Stimulated activated CD4-positive, alpha-beta T cell treated with anti-CD3 and anti-CD28 coated beads, Interleukin-2, amount 100 ng/mL, for 24 hours (primary cell): Measurements from ENCODE around the gene RSPH1.

Source experiments
- DNase-seq, 2 donors: peaks; one replicate each; pipeline ENCODE4 v3.0.0-alpha.2; 2020

RSPH1 gene

DNA sequence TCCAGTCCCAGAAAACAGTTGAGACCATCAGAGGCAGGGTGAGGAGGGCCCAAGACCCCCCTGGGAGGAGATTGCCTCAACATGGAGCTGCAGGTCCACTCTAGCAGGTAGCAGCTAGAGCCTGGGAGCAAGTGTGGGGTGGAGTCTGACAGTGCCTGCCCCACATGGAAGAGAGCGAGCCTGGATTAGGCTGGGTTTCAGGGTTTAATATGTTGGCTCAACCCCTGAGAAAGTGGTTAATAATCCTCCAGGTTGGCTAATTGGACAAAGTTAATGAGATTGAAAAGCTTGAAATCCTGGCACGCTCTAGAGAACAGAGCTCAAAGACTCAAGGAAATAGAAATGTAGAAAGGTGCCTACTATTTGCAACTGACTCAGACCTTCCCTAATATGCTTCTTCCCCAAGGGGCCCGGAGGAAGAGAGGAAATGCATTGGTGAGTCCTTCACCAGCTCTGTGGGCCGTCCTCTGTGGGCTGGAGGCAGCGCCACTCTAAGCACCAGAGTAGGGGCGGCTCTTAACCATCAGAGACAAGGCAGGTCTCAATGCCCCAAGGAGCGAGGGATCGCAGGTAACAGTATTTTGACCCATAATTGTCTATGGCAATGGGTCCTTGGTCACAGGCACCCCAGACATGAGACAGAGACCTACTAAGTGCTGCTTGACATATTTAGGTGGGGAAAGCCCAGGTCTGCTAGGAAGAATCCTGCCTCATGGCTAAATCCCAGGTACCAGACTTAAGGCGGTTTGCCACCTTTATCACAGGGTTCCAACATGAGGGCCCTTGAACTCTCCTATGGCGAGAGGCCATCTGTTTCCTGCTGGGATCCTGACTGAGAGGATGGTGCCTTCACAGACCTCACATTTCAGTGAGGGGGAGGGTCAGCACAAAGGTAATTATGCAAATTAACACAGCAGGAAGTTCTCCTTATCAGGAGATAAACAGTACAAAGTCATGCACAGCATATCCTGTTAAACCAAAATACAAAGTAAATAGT, 33.8 kb downstream of the RSPH1 start:
- DNase-seq, result no peak

DNA sequence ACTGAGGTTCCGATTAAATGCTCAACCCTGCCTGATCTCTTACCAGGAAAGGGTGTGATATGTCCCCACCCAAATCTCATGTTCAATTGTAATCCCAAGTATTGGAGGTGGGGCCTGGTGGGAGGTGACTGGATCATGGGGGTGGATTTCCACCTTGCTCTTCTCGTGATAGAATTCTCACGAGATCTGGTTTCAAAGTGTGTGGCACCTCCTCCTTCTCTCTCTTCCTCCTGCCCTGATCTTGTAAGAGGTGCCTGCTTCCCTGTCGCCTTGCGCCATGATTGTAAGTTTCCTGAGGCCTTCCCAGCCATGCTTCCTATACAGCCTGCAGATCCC, 34.9 kb downstream of the RSPH1 start:
- no peak for DNase-seq

DNA sequence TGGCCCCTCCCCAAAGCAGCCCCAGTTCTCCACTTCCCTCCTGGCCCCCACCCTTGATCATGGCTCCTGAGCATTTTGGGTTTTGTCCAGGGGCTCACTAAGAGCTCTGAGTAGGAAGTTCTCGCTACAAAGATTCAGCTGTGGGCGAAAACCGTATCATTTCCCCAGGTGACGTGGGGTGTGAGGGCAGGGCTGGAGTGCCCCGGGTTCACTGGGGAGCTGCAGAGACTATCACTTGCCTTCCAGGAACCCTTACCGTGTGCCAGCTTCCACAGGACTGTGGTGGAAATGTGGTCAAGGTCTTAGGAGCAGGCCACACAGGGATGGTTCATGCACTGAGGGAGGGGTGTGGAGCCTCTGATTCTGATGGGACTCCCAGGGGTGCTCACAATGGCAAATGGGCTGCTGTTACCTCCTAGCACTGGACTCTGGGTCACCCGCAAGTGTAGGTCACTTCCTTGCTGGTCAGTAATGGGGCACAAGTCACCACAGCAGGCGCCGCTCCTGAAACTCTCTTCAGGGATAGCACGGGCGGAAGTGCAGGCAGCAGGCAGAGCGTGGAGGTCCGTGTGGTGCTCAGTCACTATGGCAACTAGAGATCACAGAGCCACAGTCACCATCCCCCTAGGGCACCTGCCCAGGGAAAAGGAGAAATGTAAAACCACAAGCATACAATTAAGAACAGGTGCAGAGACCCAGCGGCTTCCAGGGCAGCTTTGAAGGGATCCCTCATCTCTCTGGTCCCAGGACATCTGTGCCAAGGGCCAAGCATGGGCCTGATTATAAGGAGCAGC, 35.4 kb downstream of the RSPH1 start:
- peak; percentile 32 to 40 for DNase-seq

DNA sequence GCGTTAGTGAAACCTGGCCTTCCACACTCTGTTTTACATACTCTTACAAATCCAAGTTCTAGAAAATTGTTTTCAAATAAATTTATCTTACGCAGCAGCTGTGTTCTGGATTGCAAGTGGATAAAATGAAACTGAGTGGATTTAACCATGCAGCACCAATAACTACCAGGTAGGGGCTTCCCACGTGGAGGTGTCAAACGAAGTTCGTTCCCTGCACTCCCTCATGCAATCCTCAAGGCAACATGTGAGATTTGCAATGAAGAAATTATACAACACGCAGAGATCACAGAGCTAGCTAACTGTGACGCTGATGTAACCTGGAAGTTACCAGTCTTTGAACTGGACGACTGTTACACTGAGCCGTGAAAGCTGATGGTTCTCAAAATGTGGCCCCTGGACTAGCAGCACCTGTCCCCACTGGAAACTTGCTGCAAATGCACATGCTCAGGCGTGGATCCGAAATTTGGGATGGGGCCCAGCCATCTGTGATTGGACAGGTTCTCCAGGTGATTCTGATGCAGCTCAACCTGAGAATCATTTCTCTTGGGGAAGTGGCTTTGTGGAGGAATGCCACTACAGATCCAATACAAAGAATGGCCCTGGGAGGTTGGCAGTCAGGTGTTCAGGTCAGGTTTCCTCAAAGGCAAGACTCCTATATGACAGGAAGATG, 36.3 kb downstream of the RSPH1 start:
- no peak for DNase-seq

DNA sequence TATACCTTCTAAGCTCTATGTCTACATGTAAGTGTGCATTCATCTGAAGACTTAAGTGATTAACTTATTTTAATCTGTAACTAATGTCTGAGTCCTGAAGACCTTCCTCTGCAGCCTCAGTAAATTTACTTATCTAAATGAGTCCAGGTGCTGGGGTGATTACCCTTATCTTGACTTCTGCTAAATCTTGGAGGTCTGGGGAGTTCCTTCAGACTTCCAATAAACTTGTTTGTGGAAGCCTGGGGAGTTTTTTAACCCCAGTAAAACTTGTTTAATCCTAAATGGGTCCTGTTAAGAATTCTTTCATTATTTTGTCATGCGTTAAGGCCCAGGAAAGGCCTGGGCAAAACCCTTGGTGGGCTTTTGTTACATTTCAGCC, 37.0 kb downstream of the RSPH1 start:
- DNase-seq, result no peak

DNA sequence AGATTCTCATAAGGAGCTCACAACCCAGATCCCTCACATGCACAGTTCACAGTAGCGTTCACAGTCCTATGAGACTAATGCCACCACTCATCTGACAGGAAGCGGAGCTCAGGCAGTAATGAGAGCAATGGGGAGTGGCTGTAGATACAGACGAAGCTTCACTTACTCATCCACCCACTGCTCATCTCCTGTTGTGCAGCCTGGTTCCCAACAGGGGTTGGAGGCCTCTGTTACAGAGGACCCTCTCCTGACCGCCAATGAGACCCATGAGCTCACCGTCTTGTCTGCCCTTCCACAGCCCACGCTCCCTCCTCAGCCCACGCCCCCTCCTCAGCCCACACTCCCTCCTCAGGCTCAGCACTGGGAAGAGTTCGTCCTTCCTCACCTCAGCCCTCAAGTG, 39.6 kb downstream of the RSPH1 start:
- DNase-seq, result peak; percentile 49 to 54

DNA sequence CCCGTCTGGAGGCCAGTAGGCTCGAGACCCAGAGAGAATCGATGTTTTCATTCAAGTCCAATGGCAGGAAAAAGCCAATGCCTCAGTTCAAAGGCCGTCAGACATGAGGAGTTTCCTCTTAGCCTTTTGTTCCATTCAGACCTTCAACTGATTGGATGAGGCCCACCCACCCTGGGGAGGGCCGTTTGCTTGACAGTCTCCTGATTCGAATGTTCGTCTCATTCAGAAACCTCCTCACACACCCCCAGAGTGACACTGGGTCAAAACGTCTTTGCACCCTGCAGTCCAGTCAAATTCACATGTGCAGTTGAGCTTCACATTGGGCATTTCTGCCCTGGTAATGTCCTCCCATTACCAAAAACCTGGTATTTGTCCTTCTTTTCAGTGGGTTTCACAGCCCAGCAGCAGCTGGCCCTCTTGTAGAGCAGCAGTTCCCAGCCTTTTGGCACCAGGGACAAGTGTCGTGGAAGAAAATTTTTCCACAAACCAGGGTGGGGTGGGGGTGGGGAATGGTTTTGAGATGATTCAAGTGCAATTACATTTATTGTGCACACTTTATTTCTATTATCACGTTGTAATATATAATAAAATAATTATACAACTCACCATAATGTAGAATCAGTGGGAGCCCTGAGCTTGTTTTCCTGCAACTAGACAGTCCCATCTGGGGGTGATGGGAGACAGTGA, 40.1 kb downstream of the RSPH1 start:
- no peak for DNase-seq

DNA sequence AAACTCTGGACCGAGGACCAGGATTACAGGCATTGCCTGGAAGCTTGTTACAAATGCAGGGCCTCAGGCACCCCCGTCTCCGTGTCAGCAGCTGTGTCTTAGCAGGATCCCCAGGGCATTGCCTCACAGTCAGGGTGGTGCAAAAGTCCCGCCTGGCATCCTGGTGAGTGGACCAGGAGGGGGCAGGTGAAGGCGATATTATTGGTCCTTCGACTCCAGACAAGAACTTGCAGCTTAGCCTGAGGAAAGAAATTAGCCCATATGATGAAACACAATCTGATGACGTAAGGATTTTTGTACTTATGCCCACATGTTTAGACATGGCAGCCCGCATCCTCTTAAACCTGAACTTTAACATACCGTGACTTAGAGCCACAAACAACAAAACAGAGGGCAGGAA, 40.8 kb downstream of the RSPH1 start:
- DNase-seq, result no peak

DNA sequence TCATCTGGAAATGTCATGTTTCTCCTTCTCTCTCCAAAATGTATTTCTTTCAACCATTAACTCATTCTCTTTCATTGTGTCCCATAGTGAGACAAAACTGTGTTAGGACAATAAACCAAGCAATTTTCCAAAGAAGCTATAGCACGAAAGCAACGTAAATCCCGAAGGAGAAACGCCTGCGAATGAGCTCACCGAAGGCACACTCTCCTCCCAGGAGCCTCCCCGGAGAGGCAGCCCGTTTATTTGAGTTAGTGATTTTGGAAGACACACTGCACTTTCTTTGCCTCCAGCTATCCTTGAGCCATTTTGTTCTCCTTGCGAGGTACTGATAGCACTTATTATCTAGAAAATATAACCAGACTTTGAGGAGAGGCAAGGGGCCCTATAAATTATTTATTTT, 41.2 kb downstream of the RSPH1 start:
- no peak for DNase-seq

DNA sequence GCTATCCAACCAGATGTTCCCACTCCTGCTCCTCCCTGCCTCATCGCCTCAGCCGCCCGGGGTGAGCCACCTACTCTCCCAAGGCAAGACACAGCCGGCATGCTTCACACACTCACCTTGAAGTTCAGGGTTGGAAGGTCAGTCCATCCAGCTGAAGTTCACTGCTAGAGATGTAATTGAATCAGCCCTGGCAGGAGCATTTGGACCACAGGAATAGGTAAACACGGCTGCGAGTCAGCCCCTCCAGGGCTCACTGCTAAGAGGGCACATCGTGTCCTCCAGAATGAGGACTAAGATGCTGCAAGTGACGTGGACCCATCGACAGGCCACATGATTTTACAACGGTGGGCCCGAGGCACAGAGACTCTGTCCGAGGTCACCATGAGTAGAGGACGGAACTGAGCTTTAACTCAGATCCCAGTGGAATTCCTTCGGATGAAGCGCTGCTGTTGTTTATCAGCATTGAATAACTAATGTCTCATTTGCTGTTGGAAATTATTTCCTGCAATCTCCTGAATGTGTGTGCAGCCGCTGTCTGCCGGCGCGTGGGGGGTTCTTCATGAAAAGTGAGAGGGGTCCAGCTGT, 41.9 kb downstream of the RSPH1 start:
- no peak for DNase-seq

DNA sequence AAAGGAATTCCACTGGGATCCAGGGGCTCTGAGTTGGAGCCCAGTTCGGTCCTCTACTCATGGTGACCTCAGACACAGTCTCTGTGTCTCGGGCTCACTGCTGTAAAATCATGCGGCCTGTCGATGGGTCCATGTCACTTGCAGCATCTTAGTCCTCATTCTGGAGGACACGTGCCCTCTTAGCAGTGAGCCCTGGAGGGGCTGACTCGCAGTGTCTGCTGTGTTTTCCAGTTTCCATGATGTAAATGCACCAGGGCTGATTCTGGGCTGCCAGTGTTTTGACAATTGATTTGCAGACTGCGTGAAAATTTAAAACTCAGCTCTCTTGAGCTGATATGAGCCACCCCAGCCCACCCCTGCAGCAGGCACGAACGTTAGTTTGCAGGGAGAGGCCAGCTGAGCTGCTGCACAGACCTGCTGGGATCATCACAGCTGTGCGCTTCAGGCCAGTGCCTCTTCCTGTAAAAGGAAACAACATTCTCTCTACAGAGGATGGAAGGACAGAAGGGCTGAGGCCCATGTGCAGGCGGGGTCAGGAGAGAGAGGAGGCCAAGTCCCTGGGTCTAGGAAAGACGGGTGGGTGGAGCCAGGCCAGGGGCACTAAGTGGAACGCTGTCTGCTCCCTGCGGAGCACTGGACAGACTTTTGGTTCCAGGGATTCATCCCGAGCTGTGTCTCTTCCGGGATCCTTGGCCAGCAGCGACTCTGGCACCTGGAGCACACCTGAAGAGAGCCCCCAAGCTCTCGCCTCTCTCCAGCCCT, 42.6 kb downstream of the RSPH1 start:
- no peak for DNase-seq

DNA sequence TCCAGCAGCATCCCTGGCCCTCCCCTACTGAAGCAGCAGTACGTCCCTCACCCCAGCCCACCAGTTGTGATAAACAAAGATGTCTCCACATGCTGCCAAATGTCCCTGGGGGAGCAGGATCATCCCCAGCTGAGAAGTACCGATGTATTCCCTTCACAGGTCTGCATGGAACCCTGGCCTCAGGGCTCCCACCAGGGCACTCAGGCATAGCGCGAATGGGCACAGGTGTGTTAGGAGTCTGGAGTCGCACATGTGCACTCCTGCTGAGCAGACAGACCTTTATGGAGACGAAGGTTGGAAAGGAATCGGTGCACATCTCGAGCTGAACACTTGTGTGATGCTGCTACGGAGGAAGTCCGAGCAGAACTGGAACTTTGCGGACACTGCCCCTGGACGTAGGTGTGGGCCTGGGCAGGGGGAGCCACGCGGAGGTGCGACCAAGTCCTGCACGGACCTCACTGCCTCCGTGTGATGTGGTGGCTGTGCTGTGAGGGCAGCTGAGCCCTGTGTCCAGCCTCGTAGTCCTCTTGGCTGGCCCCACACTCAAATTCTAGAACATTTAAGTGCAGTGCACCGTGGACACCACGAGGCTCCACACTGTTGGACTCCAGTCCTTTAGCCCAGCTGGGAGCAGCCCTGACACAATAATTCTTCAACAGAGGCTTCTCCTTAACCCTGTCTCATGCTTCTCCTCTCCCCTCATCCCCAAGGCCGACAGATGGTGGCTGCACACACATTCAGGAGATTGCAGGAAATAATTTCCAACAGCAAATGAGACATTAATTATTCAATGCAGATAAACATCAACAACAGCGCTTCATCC, 43.4 kb downstream of the RSPH1 start:
- no peak for DNase-seq

DNA sequence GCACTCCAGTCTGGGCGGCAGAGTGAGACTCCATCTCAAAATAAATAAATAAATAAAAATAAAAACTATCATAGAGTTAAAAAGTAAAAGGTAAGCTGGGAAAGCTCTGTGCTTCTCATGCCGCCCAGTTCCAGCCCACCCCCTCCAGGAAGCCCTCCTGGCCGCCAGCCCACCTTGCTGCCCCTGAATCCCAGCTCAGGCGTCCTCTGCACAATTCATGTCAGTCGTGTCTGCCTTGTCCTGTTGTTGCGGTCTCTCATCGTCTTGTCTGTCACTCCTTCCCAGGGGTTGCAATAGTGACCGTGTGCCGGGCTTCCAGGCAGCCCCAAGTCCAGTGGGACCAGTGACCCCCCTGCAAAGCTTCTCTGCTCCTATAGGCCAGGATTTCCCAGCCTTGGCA, 44.1 kb downstream of the RSPH1 start:
- no peak for DNase-seq

DNA sequence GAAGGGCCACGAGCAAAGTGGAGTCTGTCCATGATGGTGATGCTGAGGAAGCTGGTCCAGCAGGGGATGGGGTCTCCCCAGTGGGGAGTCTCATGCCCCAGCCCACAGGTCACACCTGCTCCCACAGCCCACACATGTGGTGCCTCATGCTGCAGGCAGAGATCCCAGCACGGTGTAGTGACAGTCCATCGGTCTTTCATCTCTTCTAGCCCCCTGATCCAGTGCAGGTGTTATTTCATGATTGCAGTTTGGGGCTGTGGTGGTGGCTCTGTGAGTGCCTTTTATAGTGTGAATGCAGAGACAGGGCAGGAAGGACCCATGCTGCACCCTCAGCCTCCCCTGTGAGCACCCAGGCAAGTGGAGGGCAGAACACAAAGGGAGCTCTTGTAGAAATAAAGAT, 47.3 kb downstream of the RSPH1 start:
- DNase-seq, result no peak

DNA sequence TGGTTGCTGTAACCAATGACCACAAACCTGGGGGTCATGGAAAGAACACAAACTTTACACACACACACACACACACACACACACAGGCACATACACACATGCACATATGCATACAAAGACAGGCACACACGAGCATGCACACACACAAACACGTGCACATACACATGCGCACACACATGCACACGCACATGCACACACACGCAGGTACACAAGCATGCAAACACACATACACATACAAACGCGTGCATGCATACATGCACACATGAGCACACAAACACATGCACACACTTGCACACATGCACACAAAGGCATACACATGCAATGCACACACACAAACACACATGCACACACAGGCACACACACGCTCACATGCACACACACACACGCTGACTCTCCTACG, 48.3 kb downstream of the RSPH1 start:
- DNase-seq, result no peak

DNA sequence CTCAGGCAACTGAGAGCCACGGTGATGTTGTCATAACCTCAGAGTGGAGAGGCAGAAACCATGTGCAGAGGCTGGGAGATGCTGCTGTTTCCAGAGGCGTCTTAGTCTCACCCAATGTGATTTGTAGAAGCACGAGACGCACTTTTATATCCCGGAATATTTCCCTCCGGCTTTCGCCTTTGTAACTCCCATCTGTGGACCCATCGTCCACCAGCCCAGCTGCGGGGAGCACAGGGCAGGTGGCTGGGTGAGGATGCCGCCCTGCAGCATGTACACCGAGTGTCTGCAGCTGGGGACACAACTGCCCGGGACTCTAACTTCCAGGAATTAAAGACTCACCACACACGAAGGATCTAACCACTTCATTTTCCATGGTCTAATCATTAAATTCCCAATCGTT, 48.8 kb downstream of the RSPH1 start:
- no peak for DNase-seq

DNA sequence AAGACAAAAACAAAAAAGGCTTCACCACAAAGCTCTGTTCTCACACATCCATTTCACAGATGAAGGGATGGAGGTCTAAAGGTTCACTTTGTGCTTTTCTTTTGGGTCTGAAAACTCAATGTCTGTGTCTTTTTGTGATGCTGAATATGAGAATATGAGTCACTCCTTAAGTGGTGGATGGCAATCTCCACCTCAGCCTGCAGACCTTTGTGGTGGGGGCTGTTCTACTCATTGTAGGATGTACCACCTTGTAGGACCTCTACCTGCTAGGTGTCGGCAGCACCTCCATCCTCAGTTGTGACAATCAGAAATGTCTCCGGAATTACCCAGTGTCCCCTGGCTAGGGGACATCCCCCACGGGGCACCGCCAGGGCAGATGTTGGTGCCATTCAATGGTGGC, 49.5 kb downstream of the RSPH1 start:
- no peak for DNase-seq

DNA sequence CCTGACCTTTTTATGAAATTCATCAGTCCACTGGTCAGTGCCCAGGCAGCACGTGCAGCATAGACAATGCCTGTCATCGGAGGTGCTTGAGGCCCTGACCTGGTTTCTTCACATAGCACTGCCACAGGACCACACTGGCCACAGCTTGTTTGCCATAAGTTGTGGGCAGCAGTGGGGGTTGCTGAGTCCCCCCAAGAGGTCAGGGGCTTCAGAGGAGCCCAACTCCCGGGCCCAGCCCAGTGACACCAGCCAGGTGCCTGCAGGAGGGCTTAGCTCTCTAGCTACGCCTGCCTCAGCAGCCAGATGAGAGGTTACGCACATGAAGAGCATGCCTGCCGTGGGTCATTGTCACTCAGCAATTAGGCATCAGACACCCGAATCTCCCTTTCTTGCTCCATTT, 50.7 kb downstream of the RSPH1 start:
- no peak for DNase-seq

DNA sequence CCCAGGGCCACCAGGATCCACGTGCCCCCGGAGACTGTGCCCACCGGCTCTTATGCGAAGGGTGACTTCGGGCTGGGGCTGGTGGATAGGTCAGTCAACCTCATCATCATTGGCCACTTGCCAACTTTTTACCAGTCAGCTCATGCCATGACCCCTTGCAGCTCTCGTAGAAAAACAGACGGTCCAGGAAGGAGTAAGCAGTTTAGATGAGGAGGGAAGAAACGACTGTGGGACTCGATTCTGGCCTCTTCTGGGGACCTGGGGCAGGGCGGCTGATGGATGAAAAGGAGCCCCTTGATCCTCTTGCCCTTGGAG, 51.3 kb downstream of the RSPH1 start:
- no peak for DNase-seq

DNA sequence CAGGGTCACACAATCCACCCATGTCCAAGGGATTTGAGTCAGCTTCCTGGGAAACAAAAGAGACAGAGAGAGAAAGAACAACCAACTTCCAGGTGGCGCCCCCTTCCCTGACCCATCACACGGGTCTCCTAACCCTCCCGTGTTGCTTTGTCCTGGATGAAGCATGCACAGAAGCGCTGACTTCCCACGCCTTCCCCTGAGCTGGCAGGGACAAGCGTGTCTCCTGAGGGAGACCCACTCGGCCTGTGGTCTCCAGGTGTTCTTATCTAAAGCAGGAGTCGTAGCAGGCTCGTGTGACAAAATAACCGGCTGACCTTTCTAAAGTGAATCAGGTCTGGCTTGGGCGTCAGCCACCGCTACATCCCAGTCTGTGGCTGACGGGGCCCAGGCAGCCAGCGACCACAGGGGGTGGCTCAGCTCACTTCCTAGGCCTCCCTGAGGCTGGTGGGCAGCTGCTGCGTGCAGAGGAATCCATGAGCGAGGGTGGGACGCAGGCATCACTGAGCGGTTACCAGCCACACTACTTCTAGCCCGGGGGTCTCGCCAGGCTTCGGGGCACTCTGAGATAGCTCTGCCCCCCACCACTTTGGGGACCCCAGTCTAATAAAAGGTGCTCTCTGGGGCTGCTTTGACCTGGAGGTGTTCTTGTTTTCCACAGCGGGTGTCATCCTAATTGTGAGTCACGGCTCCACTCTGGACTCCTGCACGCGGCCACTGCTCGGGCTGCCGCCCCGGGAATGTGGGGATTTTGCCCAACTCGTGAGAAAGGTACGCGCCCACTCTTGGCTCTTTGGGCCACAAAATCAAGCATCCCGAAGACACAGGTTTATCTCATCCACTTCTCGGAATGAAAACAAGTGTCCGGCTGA, 51.9 kb downstream of the RSPH1 start:
- DNase-seq, result no peak
